Heart left ventricle (tissue), 16 donors: ENCODE data around the gene NGFR. TPM values are rescaled to one million over a fixed set of nuclear protein-coding genes. Genes with fewer than 3 reads are reported as not detected.
A peak's percentile ranks its signal among the peaks of the same experiment; 100 is the strongest.

Experiments used
- ATAC-seq, 4 donors: fragments of 200-7000 bp; cut with Tn5 transposase; one replicate each; pipeline ENCODE4 v1.9.1; 2020 to 2022; ENCODE audit warnings: moderate library complexity in 4 of 4, mild to moderate bottlenecking in 3 of 4, moderate number of reproducible peaks in 1 of 4
- DNase-seq, 5 donors: peaks; one replicate each; pipeline ENCODE4 v3.0.0-alpha.2; 2020
- H3K27ac ChIP-seq, 12 donors: fragments of 200-600 bp; sonication (generic) in 4 of 12; one replicate each; pipeline versions ENCODE4 v1.5.0 to v1.8.0; 2016 to 2022; ENCODE audit warnings: mild to moderate bottlenecking in 2 of 12
- H3K27me3 ChIP-seq, 9 donors: fragments of 200-600 bp; sonication (generic) in 2 of 9; one replicate each; pipeline versions ENCODE4 v1.5.1 to v1.8.0; 2016 to 2022; ENCODE audit warnings: mild to moderate bottlenecking in 3 of 9
- H3K36me3 ChIP-seq, 9 donors: fragments of 200-600 bp; sonication (generic) in 2 of 9; one replicate each; pipeline versions ENCODE4 v1.5.0 to v1.8.0; 2018 to 2022; ENCODE audit warnings: mild to moderate bottlenecking in 2 of 9
- H3K4me1 ChIP-seq, 12 donors: fragments of 200-600 bp; sonication (generic) in 4 of 12; one replicate each; pipeline versions ENCODE4 v1.5.0 to v1.8.0; 2016 to 2022; ENCODE audit warnings: mild to moderate bottlenecking in 3 of 12
- H3K4me3 ChIP-seq, 12 donors: fragments of 200-600 bp; sonication (generic) in 4 of 12; one replicate each; pipeline versions ENCODE4 v1.5.0 to v1.8.0; 2017 to 2022; ENCODE audit warnings: mild to moderate bottlenecking in 9 of 12, moderate library complexity in 4 of 12
- H3K9me3 ChIP-seq, 12 donors: fragments of 200-600 bp; sonication (generic) in 4 of 12; one replicate each; pipeline versions ENCODE4 v1.5.0 to v1.8.0; 2016 to 2022; ENCODE audit warnings: mild to moderate bottlenecking in 1 of 12
- POLR2A ChIP-seq, 2 donors: fragments of 450-650 bp; IDR thresholded peaks; one replicate each; pipeline ENCODE4 v1.6.1; 2017; ENCODE audit warnings: antibody characterized with exemption in 2 of 2, mild to moderate bottlenecking in 2 of 2, moderate library complexity in 2 of 2
- WGBS, 4 donors: extraction: QIAGEN DNeasy Blood & Tissue Kit in 2 of 4; methylation state at CpG; one replicate each; pipeline versions ENCODE4 v1.1.5 to v1.1.7; 2013 to 2018; 5-methylcytosine and 5-hydroxymethylcytosine counted together
- intact Hi-C, 10 donors: fragments of 100-400 bp; cut with DNase I; formaldehyde crosslinking; loops; one replicate each; pipeline versions ENCODE4 v1.11.1 to v1.14.2; 2022
- polyA plus RNA-seq, 2 donors: library from polyadenylated mRNA; stranded (reverse); fragments of 200-250 nt; gene quantifications; one replicate each; pipeline ENCODE4 v1.2.3, GENCODE V29; 2013
- total RNA-seq, 9 donors: library from RNA; depleted of rRNA in 2 of 9; stranded (reverse); fragments of >200 nt in 2 of 9; fragmentation: NEBNext Ultra II Directional in 3 of 9; extraction: Animal tissue kit (Norgen Biotek cat#: 25700) in 3 of 9; gene quantifications; one replicate each; pipeline versions ENCODE4 v1.1.0 to v1.2.4, GENCODE V29; 2016 to 2023
- TF ChIP-seq, protein P1 (sequence below), 12 donors: fragments of 200-600 bp; sonication (generic) in 4 of 12; IDR thresholded peaks; one replicate each; pipeline versions ENCODE4 v1.5.0 to v1.8.0; 2018 to 2022; ENCODE audit warnings: antibody characterized with exemption in 12 of 12, mild to moderate bottlenecking in 5 of 12
- donor health status: ischemic (EF 13 %, LVEDD 7.1; RV severe dilation, severe dysfunction).
- donor health status: healthy with polysubstance abuse.
- donor health status: DM: no; HTN: yes; CAD: no.
- donor health status: DM: no; HTN: no; CAD: no.
- donor health status: ischemic (EF 25% LVEDD 6.9; RV normal size, moderate dysfunction).
- donor health status: ischemic (EF 25% LVEDD 5.7; RV mildly dilated, moderate dysfunction).
- donor health status: healthy.
- donor health status: DM: yes; HTN: yes; CAD: no.
- donor health status: ischemic (EF 35%, LVEDD 5.7; RV mildly dilated, moderate dysfunction).
- donor health status: nonischemic (EF 11% LVEDD 7.7; RV severe dilation, severe dysfunction).
- donor health status: DM: yes; HTN: yes; CAD: no.
- donor health status: PGD.
- donor health status: ischemic (EF 29% LVEDD 5.4; RV normal size, mild dysfunction).
- donor health status: nonischemic (EF 23%, LVEDD 6.1; RV moderate dilation, normal function).

NGFR gene
- total and polyA plus RNA-seq, 11 donors, result 2.3 to 16.8 (median 6.2) TPM

DNA sequence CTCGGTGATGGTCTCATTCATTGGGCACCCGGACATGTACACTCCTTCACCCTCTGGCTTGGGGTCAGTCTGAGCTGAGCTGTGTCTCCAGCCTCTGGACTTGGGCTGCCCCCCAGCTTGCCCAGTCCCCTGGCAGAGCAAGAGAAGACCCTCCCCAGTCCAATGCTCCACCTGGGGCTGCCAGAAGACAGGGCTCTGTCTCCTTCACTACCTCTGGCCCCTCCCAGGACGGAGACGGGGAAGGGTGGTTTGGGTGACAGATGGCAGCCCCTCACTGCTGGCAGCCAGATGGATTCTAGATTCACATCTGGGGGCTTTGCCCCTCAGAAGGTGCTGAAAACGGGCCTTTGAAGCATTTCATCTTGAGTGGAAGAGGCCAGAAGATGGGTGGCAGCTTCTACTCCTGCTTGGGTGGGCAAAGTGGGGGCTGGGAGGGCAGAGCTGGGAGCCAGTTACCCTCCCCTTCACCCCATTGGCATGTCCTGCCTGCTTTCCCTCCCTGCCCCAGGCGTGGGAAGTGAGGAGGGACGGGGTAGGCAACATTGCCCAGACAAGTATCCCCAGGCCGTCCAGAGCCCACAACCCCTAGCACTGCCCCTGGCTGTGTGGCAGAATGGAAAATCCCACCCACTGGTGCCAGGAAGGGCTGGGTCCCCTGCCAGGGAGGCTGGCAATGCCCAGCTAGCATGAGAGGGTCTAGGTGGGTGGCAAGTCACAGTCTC lies 13.9 kb downstream of the NGFR start:
- Histone ChIP-seq H3K36me3 (peaks cover 0 to 2% (median 0%) of the 10 kb centered on the region in 9 donors), H3K27ac (no peak overlapping the region), H3K9me3 (no peaks in the 10 kb centered on the region), H3K4me1 (peaks cover 0 to 14% (median 0%) of the 10 kb centered on the region in 12 donors), H3K4me3 (no peak overlapping the region), H3K27me3 (peaks cover 0 to 34% (median 4%) of the 10 kb centered on the region in 9 donors)
- DNase-seq, result no peak
- TF ChIP-seq, protein P1, sequence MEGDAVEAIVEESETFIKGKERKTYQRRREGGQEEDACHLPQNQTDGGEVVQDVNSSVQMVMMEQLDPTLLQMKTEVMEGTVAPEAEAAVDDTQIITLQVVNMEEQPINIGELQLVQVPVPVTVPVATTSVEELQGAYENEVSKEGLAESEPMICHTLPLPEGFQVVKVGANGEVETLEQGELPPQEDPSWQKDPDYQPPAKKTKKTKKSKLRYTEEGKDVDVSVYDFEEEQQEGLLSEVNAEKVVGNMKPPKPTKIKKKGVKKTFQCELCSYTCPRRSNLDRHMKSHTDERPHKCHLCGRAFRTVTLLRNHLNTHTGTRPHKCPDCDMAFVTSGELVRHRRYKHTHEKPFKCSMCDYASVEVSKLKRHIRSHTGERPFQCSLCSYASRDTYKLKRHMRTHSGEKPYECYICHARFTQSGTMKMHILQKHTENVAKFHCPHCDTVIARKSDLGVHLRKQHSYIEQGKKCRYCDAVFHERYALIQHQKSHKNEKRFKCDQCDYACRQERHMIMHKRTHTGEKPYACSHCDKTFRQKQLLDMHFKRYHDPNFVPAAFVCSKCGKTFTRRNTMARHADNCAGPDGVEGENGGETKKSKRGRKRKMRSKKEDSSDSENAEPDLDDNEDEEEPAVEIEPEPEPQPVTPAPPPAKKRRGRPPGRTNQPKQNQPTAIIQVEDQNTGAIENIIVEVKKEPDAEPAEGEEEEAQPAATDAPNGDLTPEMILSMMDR (IDR thresholded peaks at IDR 0.05), result no peak
- TF ChIP-seq POLR2A (IDR thresholded peaks at IDR 0.05), result no peak
- intact Hi-C loops, result no loop called here
- no peak for ATAC-seq
- WGBS, 4 donors, result 77 to 84% (median 80%) methylated on average over 5 to 8 of the region's 8 CpGs

DNA sequence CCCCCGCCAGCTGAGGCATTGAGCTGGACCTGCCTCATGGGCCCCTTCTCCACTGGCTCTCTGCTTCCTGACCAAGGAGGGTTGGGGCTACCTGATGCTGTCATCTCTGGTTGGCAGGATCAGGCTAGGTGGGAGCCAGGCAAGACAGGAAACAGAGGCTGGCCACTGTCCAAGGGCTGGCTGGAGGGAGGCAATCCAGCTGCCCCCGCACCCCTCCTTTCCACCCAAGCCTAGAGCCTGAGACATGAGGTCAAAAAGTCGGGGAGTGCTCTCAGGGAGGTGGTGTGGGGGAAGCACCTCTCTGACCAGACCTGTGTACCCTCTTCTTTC lies 14.5 kb downstream of the NGFR start:
- intact Hi-C loops, result no loop called here
- Histone ChIP-seq H3K27me3 (peaks cover 0 to 34% (median 4%) of the 10 kb centered on the region in 9 donors), H3K9me3 (no peaks in the 10 kb centered on the region), H3K4me3 (no peak overlapping the region), H3K36me3 (peaks cover 0 to 2% (median 0%) of the 10 kb centered on the region in 9 donors), H3K27ac (no peak overlapping the region), H3K4me1 (peaks cover 0 to 19% (median 4%) of the 10 kb centered on the region in 12 donors)
- TF ChIP-seq POLR2A (IDR thresholded peaks at IDR 0.05), result no peak
- TF ChIP-seq, protein P1 (IDR thresholded peaks at IDR 0.05), result no peak
- 62 to 90% (median 85%) methylated on average over 2 to 3 of the region's 3 CpGs for WGBS, 4 donors
- no peak for DNase-seq
- no peak for ATAC-seq

DNA sequence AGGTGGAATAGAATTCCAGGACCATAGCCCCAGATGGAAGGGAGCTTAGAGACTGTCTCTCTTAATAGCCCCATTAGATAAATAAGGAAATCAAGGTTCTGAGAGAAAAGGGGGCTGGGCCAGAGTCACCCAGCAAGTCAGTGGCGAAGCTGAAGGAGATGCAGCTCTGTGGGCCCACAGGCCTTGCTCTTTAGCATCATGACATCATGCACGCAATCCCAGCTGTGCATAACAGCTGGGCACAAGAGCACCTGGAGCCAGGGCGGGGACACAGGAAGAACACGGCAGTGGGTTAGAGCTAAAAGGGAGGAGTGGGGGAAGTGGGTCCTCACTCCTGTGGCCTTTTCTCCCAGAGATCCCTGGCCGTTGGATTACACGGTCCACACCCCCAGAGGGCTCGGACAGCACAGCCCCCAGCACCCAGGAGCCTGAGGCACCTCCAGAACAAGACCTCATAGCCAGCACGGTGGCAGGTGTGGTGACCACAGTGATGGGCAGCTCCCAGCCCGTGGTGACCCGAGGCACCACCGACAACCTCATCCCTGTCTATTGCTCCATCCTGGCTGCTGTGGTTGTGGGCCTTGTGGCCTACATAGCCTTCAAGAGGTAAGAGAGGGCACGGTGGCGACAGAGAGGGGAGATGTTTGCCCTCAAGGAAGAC lies 15.1 kb downstream of the NGFR start:
- no peak overlapping the region for H3K4me3 ChIP-seq
- TF ChIP-seq, protein P1 (IDR thresholded peaks at IDR 0.05), result no peak
- no peak for TF ChIP-seq POLR2A (IDR thresholded peaks at IDR 0.05)
- 88 to 89% (median 89%) methylated on average over 13 of the region's 13 CpGs for WGBS, 4 donors
- H3K36me3 ChIP-seq, result peaks cover 0 to 2% (median 0%) of the 10 kb centered on the region in 9 donors
- peaks cover 0 to 21% (median 10%) of the 10 kb centered on the region in 12 donors for H3K4me1 ChIP-seq
- peak in 1 of 5 donors; percentile 54 for DNase-seq
- ATAC-seq, result no peak
- no peak overlapping the region for H3K27ac ChIP-seq
- H3K9me3 ChIP-seq, result no peaks in the 10 kb centered on the region
- intact Hi-C loops, result loop anchor here in 1 of 10 donors (5.0 kb wide), 1 partner anchor 52 kb away; no protein-coding TSS in a partner anchor
- H3K27me3 ChIP-seq, result peaks cover 0 to 32% (median 4%) of the 10 kb centered on the region in 9 donors

DNA sequence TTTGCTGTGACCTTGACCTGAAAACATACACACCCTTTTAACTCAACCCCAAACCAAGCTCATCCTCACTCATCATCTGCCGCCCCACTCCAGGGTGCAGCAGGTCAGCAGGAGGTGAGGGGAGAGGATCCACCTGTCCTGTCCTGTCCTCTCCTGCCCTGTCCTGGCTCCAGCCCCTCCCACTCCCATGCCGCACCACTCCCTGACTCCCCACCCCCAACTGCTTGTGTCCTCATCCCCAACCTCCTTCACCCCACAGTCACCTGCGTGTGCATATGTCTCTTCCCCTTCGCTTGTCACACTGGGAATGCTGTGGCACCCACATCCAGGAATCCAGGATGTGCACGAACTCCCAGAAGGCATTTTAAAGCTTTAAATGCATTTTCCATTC lies 15.6 kb downstream of the NGFR start:
- Histone ChIP-seq H3K4me3 (no peak overlapping the region), H3K9me3 (no peaks in the 10 kb centered on the region), H3K36me3 (no peaks in the 10 kb centered on the region), H3K27ac (no peak overlapping the region), H3K4me1 (peaks cover 0 to 25% (median 15%) of the 10 kb centered on the region in 12 donors), H3K27me3 (peaks cover 0 to 27% (median 4%) of the 10 kb centered on the region in 9 donors)
- no peak for TF ChIP-seq POLR2A (IDR thresholded peaks at IDR 0.05)
- TF ChIP-seq, protein P1 (IDR thresholded peaks at IDR 0.05), result no peak
- ATAC-seq (no peak), DNase-seq (no peak)
- 80 to 84% (median 82%) methylated on average over 5 of the region's 5 CpGs for WGBS, 4 donors
- intact Hi-C loops, result loop anchor here in 1 of 10 donors (5.0 kb wide), 1 partner anchor 52 kb away; no protein-coding TSS in a partner anchor
